Progenitor cell of endocrine pancreas (in vitro differentiated cells): ENCODE measurements around the gene HFM1. TPM values are rescaled to one million over a fixed set of nuclear protein-coding genes. Genes with fewer than 3 reads are reported as not detected.
"Not testable (repeated sequence)": the region's sequence is repeated elsewhere in the genome, so short reads cannot be mapped to it uniquely, and the experiment has no call there.

ENCODE experiments used
- DNase-seq: peaks from one replicate; pipeline ENCODE4 v3.0.0; 2021; ENCODE audit warnings: low spot score; ENCODE audit not compliant: unreplicated experiment
- H3K27ac Mint-ChIP-seq: 2 replicates; pipeline ENCODE4 v1.8.0; 2021; ENCODE audit warnings: mild to moderate bottlenecking, moderate library complexity, mixed read lengths
- H3K27me3 Mint-ChIP-seq: 2 replicates; pipeline ENCODE4 v1.8.0; 2021; ENCODE audit warnings: mixed read lengths
- H3K36me3 Mint-ChIP-seq: 2 replicates; pipeline ENCODE4 v1.8.0; 2022; ENCODE audit warnings: mixed read lengths; ENCODE audit not compliant: insufficient read depth
- H3K4me1 Mint-ChIP-seq: 2 replicates; pipeline ENCODE4 v1.8.0; 2021; ENCODE audit warnings: low read depth, mixed read lengths
- H3K4me3 Mint-ChIP-seq: 2 replicates; pipeline ENCODE4 v1.8.0; 2021; ENCODE audit warnings: low read depth, mild to moderate bottlenecking, moderate library complexity, mixed read lengths
- H3K9me3 Mint-ChIP-seq: 2 replicates; pipeline ENCODE4 v1.8.0; 2021; ENCODE audit warnings: low read depth, mixed read lengths
- CTCF ChIP-seq: fragments of 200-600 bp; sonication (generic); IDR thresholded peaks from one replicate; pipeline ENCODE4 v1.5.0; 2021; ENCODE audit warnings: antibody characterized with exemption, mild to moderate bottlenecking; ENCODE audit not compliant: unreplicated experiment
- long read RNA-seq: library from polyadenylated mRNA; unstranded; transcript quantifications from one replicate; pipeline ENCODE4 v2.0.0, GENCODE V29; 2020
- total RNA-seq: library from RNA; stranded (reverse); gene quantifications from 2 replicates; pipeline ENCODE4 v1.2.1, GENCODE V29; 2021

HFM1 gene, protein sequence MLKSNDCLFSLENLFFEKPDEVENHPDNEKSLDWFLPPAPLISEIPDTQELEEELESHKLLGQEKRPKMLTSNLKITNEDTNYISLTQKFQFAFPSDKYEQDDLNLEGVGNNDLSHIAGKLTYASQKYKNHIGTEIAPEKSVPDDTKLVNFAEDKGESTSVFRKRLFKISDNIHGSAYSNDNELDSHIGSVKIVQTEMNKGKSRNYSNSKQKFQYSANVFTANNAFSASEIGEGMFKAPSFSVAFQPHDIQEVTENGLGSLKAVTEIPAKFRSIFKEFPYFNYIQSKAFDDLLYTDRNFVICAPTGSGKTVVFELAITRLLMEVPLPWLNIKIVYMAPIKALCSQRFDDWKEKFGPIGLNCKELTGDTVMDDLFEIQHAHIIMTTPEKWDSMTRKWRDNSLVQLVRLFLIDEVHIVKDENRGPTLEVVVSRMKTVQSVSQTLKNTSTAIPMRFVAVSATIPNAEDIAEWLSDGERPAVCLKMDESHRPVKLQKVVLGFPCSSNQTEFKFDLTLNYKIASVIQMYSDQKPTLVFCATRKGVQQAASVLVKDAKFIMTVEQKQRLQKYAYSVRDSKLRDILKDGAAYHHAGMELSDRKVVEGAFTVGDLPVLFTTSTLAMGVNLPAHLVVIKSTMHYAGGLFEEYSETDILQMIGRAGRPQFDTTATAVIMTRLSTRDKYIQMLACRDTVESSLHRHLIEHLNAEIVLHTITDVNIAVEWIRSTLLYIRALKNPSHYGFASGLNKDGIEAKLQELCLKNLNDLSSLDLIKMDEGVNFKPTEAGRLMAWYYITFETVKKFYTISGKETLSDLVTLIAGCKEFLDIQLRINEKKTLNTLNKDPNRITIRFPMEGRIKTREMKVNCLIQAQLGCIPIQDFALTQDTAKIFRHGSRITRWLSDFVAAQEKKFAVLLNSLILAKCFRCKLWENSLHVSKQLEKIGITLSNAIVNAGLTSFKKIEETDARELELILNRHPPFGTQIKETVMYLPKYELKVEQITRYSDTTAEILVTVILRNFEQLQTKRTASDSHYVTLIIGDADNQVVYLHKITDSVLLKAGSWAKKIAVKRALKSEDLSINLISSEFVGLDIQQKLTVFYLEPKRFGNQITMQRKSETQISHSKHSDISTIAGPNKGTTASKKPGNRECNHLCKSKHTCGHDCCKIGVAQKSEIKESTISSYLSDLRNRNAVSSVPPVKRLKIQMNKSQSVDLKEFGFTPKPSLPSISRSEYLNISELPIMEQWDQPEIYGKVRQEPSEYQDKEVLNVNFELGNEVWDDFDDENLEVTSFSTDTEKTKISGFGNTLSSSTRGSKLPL (N-terminal part only)
- total RNA-seq, result 9.0 and 9.5 TPM in 2 replicates
- long read RNA-seq, partial matches to known transcripts, result 1 of 14 reads
- long read RNA-seq, other reads (novel, unspliced or antisense), result 13 of 14 reads

GRCh38 chr1:91404151-91405012 lies at the start of gene HFM1:
Gene HFM1 (minus strand): TSS chr1:91404837. CDS start chr1:91401082, 3,755 bp downstream.
- no peaks in the 10 kb centered on the region for H3K9me3 Mint-ChIP-seq
- peak; percentile 27 for TF ChIP-seq CTCF
- H3K4me3 Mint-ChIP-seq, result peak within 1 kb of the TSS; percentile 84
- peaks cover 9% of the 10 kb centered on the region for H3K27me3 Mint-ChIP-seq
- peak; percentile 66 for DNase-seq
- peaks cover 2% of the 10 kb centered on the region for H3K4me1 Mint-ChIP-seq
- H3K36me3 Mint-ChIP-seq, result no peaks in the 10 kb centered on the region
- H3K27ac Mint-ChIP-seq, result peak within 1 kb of the TSS; percentile 93

- Mint-ChIP-seq H3K9me3 (no peaks in the 10 kb centered on the region), H3K4me3 (no peak overlapping the region), H3K36me3 (no peaks in the 10 kb centered on the region), H3K27ac (no peak overlapping the region), H3K4me1 (no peaks in the 10 kb centered on the region), H3K27me3 (no peaks in the 10 kb centered on the region)
- TF ChIP-seq CTCF, result no peak
- no peak for DNase-seq
Measured at GRCh38 chr1:91454136-91454535, 49.5 kb upstream of the HFM1 start.

GRCh38 chr1:91450260-91450659 lies 45.6 kb upstream of the HFM1 start:
- Mint-ChIP-seq H3K27ac (no peak overlapping the region), H3K36me3 (no peaks in the 10 kb centered on the region), H3K4me3 (no peak overlapping the region), H3K27me3 (no peaks in the 10 kb centered on the region), H3K4me1 (no peaks in the 10 kb centered on the region), H3K9me3 (no peaks in the 10 kb centered on the region)
- DNase-seq, result no peak
- TF ChIP-seq CTCF, result no peak

- not testable (repeated sequence) for H3K27ac Mint-ChIP-seq, H3K27me3 Mint-ChIP-seq, H3K36me3 Mint-ChIP-seq, H3K4me3 Mint-ChIP-seq, DNase-seq, H3K9me3 Mint-ChIP-seq, H3K4me1 Mint-ChIP-seq
Measured at GRCh38 chr1:91447782-91448181, 43.1 kb upstream of the HFM1 start.

- not testable (repeated sequence) for H3K27ac Mint-ChIP-seq, H3K4me1 Mint-ChIP-seq, H3K4me3 Mint-ChIP-seq, H3K36me3 Mint-ChIP-seq, DNase-seq, H3K27me3 Mint-ChIP-seq
- H3K9me3 Mint-ChIP-seq, result peaks cover 10% of the 10 kb centered on the region
Measured at GRCh38 chr1:91441980-91442379, 37.3 kb upstream of the HFM1 start.
